Immature natural killer cell (primary cell): ENCODE data around the gene MC1R. TPM values are rescaled to one million over a fixed set of nuclear protein-coding genes. Genes with fewer than 3 reads are reported as not detected.
A peak's percentile ranks its signal among the peaks of the same experiment; 100 is the strongest.

Experiments used
- DNase-seq, 3 donors: peaks; one replicate each; pipeline ENCODE4 v3.0.0; 2022; ENCODE audit warnings: mixed read lengths in 1 of 3
- H3K27ac Mint-ChIP-seq, 6 donors: one replicate each; pipeline ENCODE4 v1.8.0; 2020; ENCODE audit warnings: mixed read lengths in 6 of 6, mild to moderate bottlenecking in 5 of 6, inconsistent platforms in 4 of 6, moderate library complexity in 3 of 6
- H3K27me3 Mint-ChIP-seq, 3 donors: one replicate each; pipeline ENCODE4 v1.8.0; 2020 to 2021; ENCODE audit warnings: low read depth in 3 of 3, mild to moderate bottlenecking in 3 of 3, mixed read lengths in 3 of 3, moderate library complexity in 3 of 3, inconsistent platforms in 1 of 3
- H3K36me3 Mint-ChIP-seq, 3 donors: one replicate each; pipeline ENCODE4 v1.8.0; 2020; ENCODE audit warnings: mixed read lengths in 3 of 3, inconsistent platforms in 2 of 3, mild to moderate bottlenecking in 2 of 3
- H3K4me1 Mint-ChIP-seq, 2 donors: one replicate each; pipeline ENCODE4 v1.8.0; 2020; ENCODE audit warnings: inconsistent platforms in 2 of 2, mild to moderate bottlenecking in 2 of 2, mixed read lengths in 2 of 2, moderate library complexity in 1 of 2
- H3K4me3 Mint-ChIP-seq, 5 donors: one replicate each; pipeline ENCODE4 v1.8.0; 2020; ENCODE audit warnings: mild to moderate bottlenecking in 5 of 5, mixed read lengths in 5 of 5, inconsistent platforms in 3 of 5, moderate library complexity in 3 of 5
- H3K9me3 Mint-ChIP-seq, 6 donors: one replicate each; pipeline ENCODE4 v1.8.0; 2020; ENCODE audit warnings: mild to moderate bottlenecking in 6 of 6, mixed read lengths in 6 of 6, inconsistent platforms in 4 of 6, moderate library complexity in 3 of 6
- polyA plus RNA-seq, 3 donors: library from polyadenylated mRNA; unstranded; fragments of 300-500 nt; fragmentation: Illumina TruSeq; gene quantifications; one replicate each; pipeline ENCODE4 v1.2.3, GENCODE V29; 2021

MC1R gene
- polyA plus RNA-seq, 3 donors from 2014 or later: 0.34 to 1.1 TPM; not detected in 1

- H3K36me3 Mint-ChIP-seq: peaks cover 0 to 24% (median 3%) of the 10 kb centered on the region in 3 donors
- H3K27ac Mint-ChIP-seq: no peak overlapping the region
- no peak for DNase-seq
- peak overlapping the region in 1 of 5 donors; percentile 18 for H3K4me3 Mint-ChIP-seq
- H3K9me3 Mint-ChIP-seq: no peaks in the 10 kb centered on the region
- H3K27me3 Mint-ChIP-seq: peaks cover 0 to 4% (median 4%) of the 10 kb centered on the region in 3 donors
- peaks cover 9 to 10% of the 10 kb centered on the region in 2 donors for H3K4me1 Mint-ChIP-seq
These were observed 14.7 kb upstream of the MC1R start for GRCh38 chr16:89903908-89904515.

- H3K9me3 Mint-ChIP-seq: no peaks in the 10 kb centered on the region
- peaks cover 0 to 18% (median 0%) of the 10 kb centered on the region in 3 donors for H3K36me3 Mint-ChIP-seq
- H3K4me1 Mint-ChIP-seq: peaks cover 10 to 11% of the 10 kb centered on the region in 2 donors
- no peak overlapping the region for H3K27ac Mint-ChIP-seq
- no peak for DNase-seq
- H3K4me3 Mint-ChIP-seq: no peak overlapping the region
- H3K27me3 Mint-ChIP-seq: peaks cover 0 to 6% (median 4%) of the 10 kb centered on the region in 3 donors
These were observed 13.8 kb upstream of the MC1R start for GRCh38 chr16:89904606-89905510.

GRCh38 chr16:89905511-89906139, 13.0 kb upstream of the MC1R start:
- peaks cover 10 to 12% of the 10 kb centered on the region in 2 donors for H3K4me1 Mint-ChIP-seq
- peak overlapping the region in 1 of 6 donors; percentile 39 for H3K27ac Mint-ChIP-seq

GRCh38 chr16:89906140-89907025, 12.3 kb upstream of the MC1R start:
- peaks cover 10 to 14% of the 10 kb centered on the region in 2 donors for H3K4me1 Mint-ChIP-seq
- H3K36me3 Mint-ChIP-seq: peaks cover 0 to 11% (median 0%) of the 10 kb centered on the region in 3 donors
- no peaks in the 10 kb centered on the region for H3K9me3 Mint-ChIP-seq
- peak overlapping the region in 1 of 5 donors; percentile 9 for H3K4me3 Mint-ChIP-seq
- H3K27ac Mint-ChIP-seq: no peak overlapping the region
- peaks cover 2 to 7% (median 2%) of the 10 kb centered on the region in 3 donors for H3K27me3 Mint-ChIP-seq
- no peak for DNase-seq

More at GRCh38 chr16:89905511-89906139, 13.0 kb upstream of the MC1R start:
- Mint-ChIP-seq H3K9me3 (no peaks in the 10 kb centered on the region), H3K4me3 (no peak overlapping the region), H3K27me3 (peaks cover 2 to 6% (median 4%) of the 10 kb centered on the region in 3 donors), H3K36me3 (peaks cover 0 to 10% (median 0%) of the 10 kb centered on the region in 3 donors)
- DNase-seq: no peak

- Mint-ChIP-seq H3K36me3 (peaks cover 0 to 11% (median 0%) of the 10 kb centered on the region in 3 donors), H3K9me3 (no peaks in the 10 kb centered on the region), H3K27me3 (peaks cover 2 to 13% (median 2%) of the 10 kb centered on the region in 3 donors), H3K4me3 (peak overlapping the region in 1 of 5 donors; percentile 9), H3K4me1 (peaks cover 10 to 14% of the 10 kb centered on the region in 2 donors), H3K27ac (peak overlapping the region in 1 of 6 donors; percentile 40)
- no peak for DNase-seq
These were observed 11.4 kb upstream of the MC1R start for GRCh38 chr16:89907055-89907814.

- DNase-seq: no peak
- Mint-ChIP-seq H3K36me3 (peaks cover 0 to 11% (median 0%) of the 10 kb centered on the region in 3 donors), H3K9me3 (no peaks in the 10 kb centered on the region), H3K4me3 (no peak overlapping the region), H3K4me1 (peaks cover 10 to 16% of the 10 kb centered on the region in 2 donors), H3K27ac (no peak overlapping the region), H3K27me3 (peaks cover 2 to 15% (median 2%) of the 10 kb centered on the region in 3 donors)
These were observed 10.4 kb upstream of the MC1R start for GRCh38 chr16:89908236-89908635.

- peak overlapping the region in 2 of 6 donors; percentile 24 to 34 for H3K27ac Mint-ChIP-seq
- no peak overlapping the region for H3K4me3 Mint-ChIP-seq
- H3K27me3 Mint-ChIP-seq: peaks cover 2 to 18% (median 2%) of the 10 kb centered on the region in 3 donors
- H3K36me3 Mint-ChIP-seq: peaks cover 0 to 11% (median 0%) of the 10 kb centered on the region in 3 donors
- H3K9me3 Mint-ChIP-seq: no peaks in the 10 kb centered on the region
- peaks cover 10 to 23% of the 10 kb centered on the region in 2 donors for H3K4me1 Mint-ChIP-seq
- peak; percentile 49 to 69 (median 57) for DNase-seq
These were observed 8.6 kb upstream of the MC1R start for GRCh38 chr16:89909777-89910716.

GRCh38 chr16:89910717-89911354, 7.8 kb upstream of the MC1R start:
- Mint-ChIP-seq H3K9me3 (no peaks in the 10 kb centered on the region), H3K27ac (peak overlapping the region in 1 of 6 donors; percentile 24)

GRCh38 chr16:89911375-89911774, 7.3 kb upstream of the MC1R start:
- peaks cover 7 to 29% of the 10 kb centered on the region in 2 donors for H3K4me1 Mint-ChIP-seq
- H3K36me3 Mint-ChIP-seq: peaks cover 0 to 8% (median 0%) of the 10 kb centered on the region in 3 donors
- H3K27ac Mint-ChIP-seq: no peak overlapping the region
- peaks cover 2 to 15% (median 3%) of the 10 kb centered on the region in 3 donors for H3K27me3 Mint-ChIP-seq
- no peak for DNase-seq
- no peaks in the 10 kb centered on the region for H3K9me3 Mint-ChIP-seq
- H3K4me3 Mint-ChIP-seq: no peak overlapping the region

More at GRCh38 chr16:89910717-89911354, 7.8 kb upstream of the MC1R start:
- peaks cover 2 to 15% (median 2%) of the 10 kb centered on the region in 3 donors for H3K27me3 Mint-ChIP-seq
- no peak overlapping the region for H3K4me3 Mint-ChIP-seq
- DNase-seq: no peak
- H3K4me1 Mint-ChIP-seq: peaks cover 10 to 28% of the 10 kb centered on the region in 2 donors
- peaks cover 0 to 8% (median 0%) of the 10 kb centered on the region in 3 donors for H3K36me3 Mint-ChIP-seq

- no peak overlapping the region for H3K4me3 Mint-ChIP-seq
These were observed 6.5 kb upstream of the MC1R start for GRCh38 chr16:89912143-89912542.

GRCh38 chr16:89912627-89913026, 6.0 kb upstream of the MC1R start:
- peaks cover 0 to 3% (median 0%) of the 10 kb centered on the region in 3 donors for H3K36me3 Mint-ChIP-seq
- H3K9me3 Mint-ChIP-seq: no peaks in the 10 kb centered on the region
- H3K4me1 Mint-ChIP-seq: peaks cover 4 to 34% of the 10 kb centered on the region in 2 donors
- no peak overlapping the region for H3K27ac Mint-ChIP-seq
- no peak for DNase-seq
- H3K4me3 Mint-ChIP-seq: no peak overlapping the region
- H3K27me3 Mint-ChIP-seq: peaks cover 4 to 18% (median 6%) of the 10 kb centered on the region in 3 donors

More at GRCh38 chr16:89912143-89912542, 6.5 kb upstream of the MC1R start:
- H3K36me3 Mint-ChIP-seq: peaks cover 0 to 3% (median 0%) of the 10 kb centered on the region in 3 donors
- H3K9me3 Mint-ChIP-seq: no peaks in the 10 kb centered on the region
- peaks cover 2 to 13% (median 3%) of the 10 kb centered on the region in 3 donors for H3K27me3 Mint-ChIP-seq
- H3K4me1 Mint-ChIP-seq: peaks cover 0 to 29% of the 10 kb centered on the region in 2 donors
- no peak for DNase-seq
- peak overlapping the region in 1 of 6 donors; percentile 28 for H3K27ac Mint-ChIP-seq
